Stomach (tissue), 4 donors: ENCODE measurements around the gene POLD2.

Experiments
- CTCF ChIP-seq, 7 experiments: fragments of 450-650 bp in 4 of 7; fragments of 200-600 bp in 3 of 7; sonication (generic) in 3 of 7; IDR thresholded peaks; one replicate each; pipeline ENCODE4 v1.5.1; 2016 to 2019; ENCODE audit warnings: antibody characterized with exemption in 7 of 7, control low read depth in 2 of 7, mild to moderate bottlenecking in 1 of 7
- EP300 ChIP-seq: sonication (generic); formaldehyde crosslinking; IDR thresholded peaks from one replicate; pipeline ENCODE4 v1.6.1; 2017; ENCODE audit warnings: antibody characterized with exemption
- POLR2A ChIP-seq, 4 donors: fragments of 450-650 bp; IDR thresholded peaks; one replicate each; pipeline ENCODE4 v1.6.1; 2016; ENCODE audit warnings: antibody characterized with exemption in 4 of 4, control low read depth in 2 of 4, mild to moderate bottlenecking in 1 of 4, moderate library complexity in 1 of 4
- POLR2AphosphoS5 ChIP-seq, 3 donors: sonication (generic); formaldehyde crosslinking; IDR thresholded peaks; one replicate each; pipeline ENCODE4 v1.6.1; 2016; ENCODE audit warnings: antibody characterized with exemption in 3 of 3

- TF ChIP-seq CTCF (IDR thresholded peaks at IDR 0.05) = no peak
- no peak for TF ChIP-seq POLR2AphosphoS5 (IDR thresholded peaks at IDR 0.05)
- no peak for TF ChIP-seq POLR2A (IDR thresholded peaks at IDR 0.05)
- no peak for TF ChIP-seq EP300
Measured at GRCh38 chr7:44102846-44103565, 20.3 kb downstream of the POLD2 start.
